Tibial nerve (tissue), 4 donors: ENCODE data around the gene PLCB4.

Experiments used
- CTCF ChIP-seq, 5 experiments: fragments of 200-600 bp in 3 of 5; fragments of 450-650 bp in 2 of 5; sonication (generic) in 3 of 5; IDR thresholded peaks; one replicate each; pipeline ENCODE4 v1.5.1; 2016 to 2019; ENCODE audit warnings: antibody characterized with exemption in 5 of 5, mild to moderate bottlenecking in 3 of 5, moderate library complexity in 2 of 5
- EP300 ChIP-seq, 2 donors: sonication (generic); formaldehyde crosslinking; IDR thresholded peaks; one replicate each; pipeline ENCODE4 v1.6.1; 2017; ENCODE audit warnings: antibody characterized with exemption in 2 of 2, mild to moderate bottlenecking in 1 of 2
- POLR2A ChIP-seq, 2 donors: fragments of 450-650 bp; IDR thresholded peaks; one replicate each; pipeline ENCODE4 v1.6.1; 2017; ENCODE audit warnings: antibody characterized with exemption in 2 of 2, mild to moderate bottlenecking in 2 of 2, moderate library complexity in 2 of 2

DNA sequence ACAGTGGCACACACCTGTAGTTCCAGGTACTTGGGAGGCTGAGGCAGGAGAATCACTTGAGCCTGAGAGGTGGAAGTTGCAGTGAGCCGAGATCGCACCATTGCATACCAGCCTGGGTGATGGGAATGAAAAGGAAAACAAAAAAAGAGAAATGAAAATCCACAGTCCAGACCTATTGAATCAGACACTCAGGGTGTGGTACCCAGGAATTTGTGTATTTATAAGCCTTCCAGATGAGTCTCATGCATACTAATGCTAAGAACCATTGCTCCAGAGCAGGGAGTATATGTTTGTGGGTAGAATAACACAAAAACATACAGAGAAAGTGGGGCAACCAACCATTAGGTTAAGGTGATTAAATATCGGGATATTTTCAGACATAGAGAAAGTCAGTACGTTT is 36.1 kb upstream of the PLCB4 start:
- TF ChIP-seq POLR2A (IDR thresholded peaks at IDR 0.05) (no peak), CTCF (IDR thresholded peaks at IDR 0.05) (no peak), EP300 (IDR thresholded peaks at IDR 0.05) (no peak)
